Gastroesophageal sphincter (tissue), 4 donors: Measurements from ENCODE around the gene ZNF487. TPM values are rescaled to one million over a fixed set of nuclear protein-coding genes. Genes with fewer than 3 reads are reported as not detected.
A peak's percentile ranks its signal among the peaks of the same experiment; 100 is the strongest.

Experiments used
- ATAC-seq: fragments of 150-250 bp; one replicate; pipeline ENCODE4 v1.9.1; 2016; ENCODE audit warnings: mild to moderate bottlenecking, moderate library complexity
- H3K27ac ChIP-seq, 4 donors: fragments of 200-600 bp; sonication (generic) in 3 of 4; 1 replicate in 3 of 4; 2 replicates in 1 of 4; pipeline ENCODE4 v1.5.1; 2016 to 2019
- H3K27me3 ChIP-seq: fragments of 200-600 bp; sonication (generic); one replicate; pipeline ENCODE4 v1.5.1; 2019
- H3K36me3 ChIP-seq, 2 donors: fragments of 200-600 bp; sonication (generic); one replicate each; pipeline ENCODE4 v1.5.1; 2019; ENCODE audit warnings: control low read depth in 1 of 2
- H3K4me1 ChIP-seq, 3 donors: fragments of 200-600 bp; sonication (generic); 1 replicate in 2 of 3; 2 replicates in 1 of 3; pipeline ENCODE4 v1.5.1; 2016 to 2019; ENCODE audit warnings: control low read depth in 2 of 3
- H3K4me3 ChIP-seq, 2 donors: fragments of 200-600 bp; sonication (generic); one replicate each; pipeline ENCODE4 v1.5.1; 2019; ENCODE audit warnings: mild to moderate bottlenecking in 1 of 2, moderate library complexity in 1 of 2
- H3K9me3 ChIP-seq, 3 donors: fragments of 200-600 bp; sonication (generic); one replicate each; pipeline ENCODE4 v1.5.1; 2017 to 2019; ENCODE audit warnings: control low read depth in 2 of 3
- EP300 ChIP-seq: sonication (generic); formaldehyde crosslinking; IDR thresholded peaks from one replicate; pipeline ENCODE4 v1.6.1; 2017; ENCODE audit warnings: antibody characterized with exemption, mild to moderate bottlenecking
- POLR2A ChIP-seq, 2 donors: fragments of 450-650 bp; IDR thresholded peaks; one replicate each; pipeline ENCODE4 v1.6.1; 2017; ENCODE audit warnings: antibody characterized with exemption in 2 of 2, mild to moderate bottlenecking in 2 of 2, moderate library complexity in 1 of 2
- POLR2AphosphoS5 ChIP-seq: sonication (generic); formaldehyde crosslinking; IDR thresholded peaks from one replicate; pipeline ENCODE4 v1.6.1; 2017; ENCODE audit warnings: antibody characterized with exemption
- WGBS, 2 donors: methylation state at CpG; one replicate each; pipeline ENCODE4 v1.1.5; 2018; ENCODE audit warnings: low coverage in 1 of 2; 5-methylcytosine and 5-hydroxymethylcytosine counted together
- total RNA-seq, 4 donors: library from RNA; depleted of rRNA; stranded (reverse); fragments of >200 nt; gene quantifications; one replicate each; pipeline ENCODE4 v1.1.0, GENCODE V29; 2016
- TF ChIP-seq, protein P1 (sequence below), 4 experiments: fragments of 200-600 bp in 2 of 4; fragments of 450-650 bp in 2 of 4; sonication (generic) in 1 of 4; IDR thresholded peaks; one replicate each; pipeline ENCODE4 v1.5.1; 2017 to 2019; ENCODE audit warnings: antibody characterized with exemption in 4 of 4, mild to moderate bottlenecking in 2 of 4, moderate library complexity in 2 of 4

The ZNF487 gene
- total RNA-seq = 10 to 100 TPM in 3 of 4 donors, 1 to 10 TPM in 1; 5.1 to 22.4 (median 14.0) TPM

GRCh38 chr10:43436291-43437140 lies at the start of gene ZNF487:
ZNF487 (plus strand) TSS chr10:43437111; CDS start chr10:43475814, 38,703 bp downstream.
- ATAC-seq = peak; percentile 99
- TF ChIP-seq POLR2AphosphoS5 (peak; percentile 91), EP300 (peak; percentile 15), POLR2A (IDR thresholded peaks at IDR 0.05) (peak; percentile 90 to 92)
- TF ChIP-seq, protein P1, sequence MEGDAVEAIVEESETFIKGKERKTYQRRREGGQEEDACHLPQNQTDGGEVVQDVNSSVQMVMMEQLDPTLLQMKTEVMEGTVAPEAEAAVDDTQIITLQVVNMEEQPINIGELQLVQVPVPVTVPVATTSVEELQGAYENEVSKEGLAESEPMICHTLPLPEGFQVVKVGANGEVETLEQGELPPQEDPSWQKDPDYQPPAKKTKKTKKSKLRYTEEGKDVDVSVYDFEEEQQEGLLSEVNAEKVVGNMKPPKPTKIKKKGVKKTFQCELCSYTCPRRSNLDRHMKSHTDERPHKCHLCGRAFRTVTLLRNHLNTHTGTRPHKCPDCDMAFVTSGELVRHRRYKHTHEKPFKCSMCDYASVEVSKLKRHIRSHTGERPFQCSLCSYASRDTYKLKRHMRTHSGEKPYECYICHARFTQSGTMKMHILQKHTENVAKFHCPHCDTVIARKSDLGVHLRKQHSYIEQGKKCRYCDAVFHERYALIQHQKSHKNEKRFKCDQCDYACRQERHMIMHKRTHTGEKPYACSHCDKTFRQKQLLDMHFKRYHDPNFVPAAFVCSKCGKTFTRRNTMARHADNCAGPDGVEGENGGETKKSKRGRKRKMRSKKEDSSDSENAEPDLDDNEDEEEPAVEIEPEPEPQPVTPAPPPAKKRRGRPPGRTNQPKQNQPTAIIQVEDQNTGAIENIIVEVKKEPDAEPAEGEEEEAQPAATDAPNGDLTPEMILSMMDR (IDR thresholded peaks at IDR 0.05) = peak in 3 of 4 experiments; percentile 20 to 54 (median 22)

GRCh38 chr10:43387678-43388032 lies 49.3 kb upstream of the ZNF487 start:
- Histone ChIP-seq H3K4me1 (peaks cover 0 to 39% (median 0%) of the 10 kb centered on the region in 3 donors), H3K4me3 (no peak overlapping the region), H3K9me3 (no peaks in the 10 kb centered on the region), H3K36me3 (peaks cover 0 to 82% of the 10 kb centered on the region in 2 donors), H3K27me3 (no peaks in the 10 kb centered on the region), H3K27ac (no peak overlapping the region)
- TF ChIP-seq POLR2A (IDR thresholded peaks at IDR 0.05) (no peak), POLR2AphosphoS5 (no peak), EP300 (no peak)
- TF ChIP-seq, protein P1 (IDR thresholded peaks at IDR 0.05) = no peak
- 50 to 55% methylated on average over 1 of the region's 5 CpGs for WGBS, 2 donors
- no peak for ATAC-seq

More at GRCh38 chr10:43436291-43437140, at the start of gene ZNF487:
- WGBS, 2 donors = 0% methylated on average over 6 of the region's 69 CpGs
- H3K9me3 ChIP-seq = no peaks in the 10 kb centered on the region
- H3K27ac ChIP-seq = peak within 1 kb of the TSS; percentile 88 to 98 (median 94)
- H3K27me3 ChIP-seq = no peaks in the 10 kb centered on the region
- no peaks in the 10 kb centered on the region for H3K36me3 ChIP-seq
- peaks cover 0 to 28% (median 8%) of the 10 kb centered on the region in 3 donors for H3K4me1 ChIP-seq
- peak within 1 kb of the TSS; percentile 59 to 60 for H3K4me3 ChIP-seq

GRCh38 chr10:43389867-43390266 lies 47.0 kb upstream of the ZNF487 start:
- Histone ChIP-seq H3K4me1 (peaks cover 0 to 60% (median under 1%) of the 10 kb centered on the region in 3 donors), H3K27me3 (no peaks in the 10 kb centered on the region), H3K9me3 (no peaks in the 10 kb centered on the region), H3K27ac (no peak overlapping the region), H3K36me3 (peaks cover 0 to 100% of the 10 kb centered on the region in 2 donors), H3K4me3 (no peak overlapping the region)
- TF ChIP-seq, protein P1 (IDR thresholded peaks at IDR 0.05) = no peak
- TF ChIP-seq POLR2A (IDR thresholded peaks at IDR 0.05) = no peak
- no peak for TF ChIP-seq POLR2AphosphoS5
- no peak for TF ChIP-seq EP300
- no peak for ATAC-seq
- 42 to 53% methylated on average over 3 of the region's 3 CpGs for whole genome bisulfite sequencing, 2 donors

- ATAC-seq = no peak
- 77 to 81% methylated on average over 5 of the region's 5 CpGs for WGBS, 2 donors
- Histone ChIP-seq H3K27ac (no peak overlapping the region), H3K4me1 (peaks cover 0 to 64% (median 5%) of the 10 kb centered on the region in 3 donors), H3K9me3 (no peaks in the 10 kb centered on the region), H3K27me3 (no peaks in the 10 kb centered on the region), H3K4me3 (no peak overlapping the region), H3K36me3 (peaks cover 0 to 99% of the 10 kb centered on the region in 2 donors)
- TF ChIP-seq POLR2AphosphoS5 (no peak), POLR2A (IDR thresholded peaks at IDR 0.05) (no peak), EP300 (no peak)
- TF ChIP-seq, protein P1 (IDR thresholded peaks at IDR 0.05) = no peak
Observed at GRCh38 chr10:43390333-43390732, 46.6 kb upstream of the ZNF487 start.
